ENCODE results near the gene ASPG.
"Not testable (repeated sequence)": the region's sequence is repeated elsewhere in the genome, so short reads cannot be mapped to it uniquely, and the experiment has no call there.

ASPG gene

DNA sequence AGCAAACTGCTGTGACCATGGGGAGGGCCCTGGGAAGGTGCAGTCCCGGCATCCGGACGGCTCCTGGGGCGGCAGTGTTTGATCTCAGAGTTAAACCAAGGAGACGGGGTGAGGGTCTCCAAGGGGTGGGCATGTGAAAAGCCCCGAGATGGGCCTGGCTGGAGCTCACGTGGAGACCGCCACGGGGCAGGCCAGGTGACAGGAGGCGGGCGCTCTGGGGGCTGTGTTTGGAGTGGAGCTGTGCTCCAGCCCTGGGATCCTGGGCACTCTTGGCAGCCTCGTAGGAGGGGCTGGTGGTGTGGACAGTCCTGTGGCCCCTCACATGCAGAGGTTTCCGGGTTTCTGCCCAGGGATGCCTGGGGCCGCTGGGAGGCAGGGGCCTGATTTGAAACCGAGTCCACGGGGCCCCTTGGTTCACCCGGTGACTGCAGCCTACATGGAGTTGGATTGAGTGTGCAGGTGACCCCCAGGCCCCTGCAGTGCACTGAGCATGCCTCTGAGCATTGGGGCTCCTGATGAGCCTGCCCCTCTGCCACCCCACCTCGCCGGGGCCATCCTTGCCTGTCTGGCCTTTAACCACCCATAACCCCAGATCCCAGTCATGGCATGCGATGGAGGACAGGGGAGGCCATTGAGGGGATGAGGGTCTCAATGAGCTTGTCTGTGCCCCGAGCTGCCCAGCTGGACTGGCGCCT, 61.3 kb downstream of the ASPG start:
- DNase-seq (ENCODE audit: low read depth): no peak

GRCh38 chr14:104147346-104148125, 62.0 kb downstream of the ASPG start:
- no peak for DNase-seq (ENCODE audit: low read depth)

DNA sequence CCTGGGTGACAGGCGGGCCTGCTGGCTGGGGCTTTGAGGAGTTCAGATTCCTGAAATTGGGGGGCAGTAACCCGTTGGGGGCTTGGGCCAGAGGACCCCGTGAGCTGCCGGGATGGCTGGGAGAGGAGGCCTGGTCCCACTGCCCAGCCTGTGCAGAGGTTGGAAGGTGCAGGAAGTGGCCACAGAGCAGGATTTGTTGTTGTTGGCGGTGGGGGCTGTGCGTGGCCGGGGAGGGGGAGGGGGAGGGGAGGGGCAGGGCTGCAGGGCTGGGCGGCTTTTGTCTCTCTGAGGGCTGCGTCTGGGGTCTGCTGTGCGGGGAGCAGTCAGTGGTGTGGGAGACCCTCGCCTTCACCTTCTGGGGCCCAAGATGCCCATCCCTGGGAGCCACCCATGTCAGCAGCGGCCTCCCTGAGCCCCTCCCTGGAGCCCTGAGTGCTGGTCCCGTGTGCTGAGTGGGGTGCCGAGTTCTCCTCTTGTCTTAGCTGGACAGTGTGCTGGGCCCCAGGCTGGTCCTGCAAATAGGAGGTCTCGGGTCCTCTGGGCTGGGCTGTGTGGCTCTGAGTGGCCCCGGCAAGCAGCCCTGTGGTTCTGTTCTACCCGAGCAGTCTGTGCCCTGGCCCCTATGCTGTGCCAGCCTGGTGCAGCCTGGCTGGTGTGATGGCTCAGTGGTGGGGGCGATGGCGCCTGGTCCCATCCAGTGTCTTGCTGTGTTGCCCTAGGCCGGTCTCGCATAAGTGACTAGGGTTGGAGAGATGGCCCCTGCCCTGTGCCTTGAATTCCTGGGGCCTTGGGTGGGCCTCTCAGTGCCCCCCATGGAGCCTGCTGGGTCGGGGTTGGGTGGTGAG, 63.2 kb downstream of the ASPG start:
- no peak for DNase-seq (ENCODE audit: low read depth)

GRCh38 chr14:104149278-104149595, 63.7 kb downstream of the ASPG start:
- no peak for DNase-seq (ENCODE audit: low read depth)

GRCh38 chr14:104149617-104150135, 64.2 kb downstream of the ASPG start:
- no peak for DNase-seq (ENCODE audit: low read depth)

DNA sequence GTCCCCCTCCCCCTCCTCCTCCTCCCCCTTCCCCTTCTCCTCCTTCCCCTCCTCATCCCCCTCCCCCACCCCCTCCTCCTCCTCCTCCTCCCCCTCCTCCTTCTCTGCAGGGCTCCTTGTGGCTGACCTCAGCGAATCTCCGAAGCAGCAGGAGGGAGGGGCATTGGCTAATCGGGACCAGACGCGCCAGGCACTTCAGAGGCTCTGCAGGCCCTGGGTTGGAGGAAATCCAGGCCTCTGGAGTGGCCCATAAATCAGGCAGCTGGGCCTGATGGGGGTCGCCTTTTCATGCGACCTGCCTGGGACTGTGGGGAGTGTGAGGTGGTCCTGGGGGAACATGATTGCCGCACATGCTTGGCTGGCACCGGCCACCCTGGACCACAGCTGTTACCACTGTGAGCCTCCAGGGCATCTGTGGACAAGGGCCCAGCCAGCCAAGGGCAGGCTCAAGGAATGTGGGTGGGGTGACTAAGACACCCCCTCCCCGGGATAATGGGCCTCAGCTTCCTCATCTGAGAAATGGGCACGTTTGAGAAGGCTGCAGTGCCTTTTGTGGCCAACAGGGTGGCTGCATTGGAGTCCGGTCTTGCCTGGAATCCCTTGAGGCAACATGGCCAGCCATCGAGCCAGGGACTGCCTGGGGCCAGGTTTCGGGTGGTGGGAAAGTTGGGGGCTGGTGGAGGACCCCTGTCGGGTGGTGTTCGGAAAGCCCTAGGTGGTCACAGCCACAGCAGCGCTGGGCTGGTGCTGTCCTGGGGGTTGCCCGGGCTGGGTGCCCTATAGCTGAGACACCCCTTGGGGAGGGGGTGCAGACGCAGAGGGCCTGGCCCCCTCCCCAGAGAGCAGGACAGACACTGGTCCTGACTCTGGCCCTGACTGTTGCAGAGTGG, 64.9 kb downstream of the ASPG start:
- DNase-seq (ENCODE audit: low read depth): no peak

- DNase-seq (ENCODE audit: low read depth): no peak
These were observed 65.5 kb downstream of the ASPG start for GRCh38 chr14:104151026-104151381.

DNA sequence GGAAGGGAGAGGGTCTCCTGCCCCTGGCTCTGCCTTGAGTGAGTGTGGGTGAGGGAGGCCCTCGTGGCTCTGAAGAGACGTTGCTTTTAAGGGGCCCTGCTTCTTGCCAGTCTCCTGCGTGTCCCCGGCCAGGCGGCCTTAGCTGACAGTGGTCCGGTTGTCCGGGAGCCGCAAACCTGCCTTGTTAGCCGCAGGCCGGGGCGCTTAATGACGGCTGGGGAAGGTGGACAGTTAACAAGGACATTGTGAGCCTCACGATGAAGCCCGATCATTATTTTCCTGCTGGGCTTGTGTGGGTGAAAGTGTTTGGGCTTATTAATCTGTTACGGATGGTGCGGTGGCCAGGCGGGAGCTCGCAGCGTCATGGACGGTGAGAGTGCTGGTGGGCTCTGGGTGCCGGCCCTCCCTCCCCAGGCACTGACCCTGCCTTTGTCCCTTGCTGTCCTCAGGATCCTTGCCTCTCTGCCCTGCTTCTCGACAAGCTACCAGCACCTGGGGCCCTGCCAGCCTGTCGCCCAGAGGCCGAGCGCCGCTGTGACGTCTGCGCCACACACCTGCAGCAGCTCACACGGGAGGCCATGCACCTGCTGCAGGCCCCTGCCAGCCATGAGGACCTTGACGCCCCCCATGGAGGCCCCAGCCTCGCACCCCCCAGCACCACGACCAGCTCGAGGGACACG, 66.2 kb downstream of the ASPG start:
- DNase-seq (ENCODE audit: low read depth): no peak

GRCh38 chr14:104152246-104152575, 66.7 kb downstream of the ASPG start:
- DNase-seq (ENCODE audit: low read depth): no peak

DNA sequence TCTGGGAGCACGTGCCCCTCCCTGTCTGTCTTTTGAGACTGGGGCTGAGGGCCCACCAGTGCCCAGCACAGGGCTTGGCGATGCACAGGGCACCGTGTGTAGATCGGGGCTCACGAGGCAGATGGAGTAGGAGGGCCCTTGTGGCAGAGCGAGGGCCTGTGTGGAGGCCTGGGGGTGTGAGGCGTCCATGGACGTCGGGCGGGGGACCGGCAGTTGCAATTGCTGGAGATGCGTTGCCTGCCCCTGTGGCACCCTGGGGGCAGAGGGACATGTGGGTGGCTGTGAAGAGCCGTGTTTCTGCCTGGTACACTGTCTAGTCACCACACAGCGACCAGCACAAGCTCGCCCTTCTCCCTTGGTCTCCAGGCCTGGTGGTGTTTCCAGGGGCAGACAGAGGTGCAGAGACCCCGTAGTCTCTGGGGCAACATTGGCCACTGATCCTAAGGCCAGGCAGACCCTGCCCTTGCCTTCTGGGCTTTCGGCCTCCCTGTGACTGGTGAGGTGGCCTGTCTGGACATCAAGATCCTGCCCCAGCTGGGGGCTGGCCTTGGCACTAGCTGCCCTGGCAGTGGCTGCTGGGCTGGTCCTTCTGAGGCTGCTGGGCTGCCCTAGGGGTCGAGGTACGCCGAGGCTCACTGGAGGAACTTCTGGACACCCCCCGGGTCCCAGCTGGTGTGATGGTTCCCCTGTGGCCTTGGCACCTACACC, 67.3 kb downstream of the ASPG start:
- DNase-seq (ENCODE audit: low read depth): no peak

DNA sequence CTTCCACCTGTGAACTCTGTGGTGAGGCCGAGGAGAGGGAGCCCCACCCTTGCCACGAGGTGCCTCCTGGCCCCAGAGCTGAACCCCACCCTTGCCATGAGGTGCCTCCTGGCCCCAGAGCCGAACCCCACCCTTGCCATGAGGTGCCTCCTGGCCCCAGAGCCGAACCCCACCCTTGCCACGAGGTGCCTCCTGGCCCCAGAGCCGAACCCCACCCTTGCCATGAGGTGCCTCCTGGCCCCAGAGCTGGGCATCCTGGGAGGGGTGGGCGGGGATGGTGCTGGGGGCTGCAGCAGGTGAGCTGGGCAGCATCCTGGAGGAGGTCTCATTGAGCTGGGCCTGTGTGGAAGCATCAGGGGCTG, 67.9 kb downstream of the ASPG start:
- not testable (repeated sequence) for DNase-seq (ENCODE audit: low read depth)

DNA sequence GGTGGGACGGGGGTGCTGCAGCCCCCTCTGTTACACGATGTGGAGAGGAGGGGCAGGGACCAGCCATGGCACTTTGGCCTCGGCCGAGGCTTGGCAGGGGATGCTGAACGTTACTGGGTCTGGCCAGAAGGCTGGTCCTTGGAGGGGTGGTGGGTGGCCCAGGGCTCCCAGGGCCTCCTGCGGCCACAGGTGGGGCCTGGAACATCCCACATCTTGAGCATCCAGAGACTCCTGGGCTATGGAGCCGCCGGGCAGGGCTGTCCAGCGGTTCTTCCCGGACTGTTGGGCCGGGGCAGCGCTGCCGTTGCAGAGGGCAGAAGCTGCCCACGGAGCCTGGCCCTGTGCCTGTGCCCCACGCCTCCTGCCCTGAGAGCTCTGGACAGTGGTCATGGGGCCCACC, 68.7 kb downstream of the ASPG start:
- DNase-seq (ENCODE audit: low read depth): no peak

- no peak for DNase-seq (ENCODE audit: low read depth)
These were observed 70.0 kb downstream of the ASPG start for GRCh38 chr14:104155513-104155912.

GRCh38 chr14:104156142-104156541, 70.6 kb downstream of the ASPG start:
- no peak for DNase-seq (ENCODE audit: low read depth)

DNA sequence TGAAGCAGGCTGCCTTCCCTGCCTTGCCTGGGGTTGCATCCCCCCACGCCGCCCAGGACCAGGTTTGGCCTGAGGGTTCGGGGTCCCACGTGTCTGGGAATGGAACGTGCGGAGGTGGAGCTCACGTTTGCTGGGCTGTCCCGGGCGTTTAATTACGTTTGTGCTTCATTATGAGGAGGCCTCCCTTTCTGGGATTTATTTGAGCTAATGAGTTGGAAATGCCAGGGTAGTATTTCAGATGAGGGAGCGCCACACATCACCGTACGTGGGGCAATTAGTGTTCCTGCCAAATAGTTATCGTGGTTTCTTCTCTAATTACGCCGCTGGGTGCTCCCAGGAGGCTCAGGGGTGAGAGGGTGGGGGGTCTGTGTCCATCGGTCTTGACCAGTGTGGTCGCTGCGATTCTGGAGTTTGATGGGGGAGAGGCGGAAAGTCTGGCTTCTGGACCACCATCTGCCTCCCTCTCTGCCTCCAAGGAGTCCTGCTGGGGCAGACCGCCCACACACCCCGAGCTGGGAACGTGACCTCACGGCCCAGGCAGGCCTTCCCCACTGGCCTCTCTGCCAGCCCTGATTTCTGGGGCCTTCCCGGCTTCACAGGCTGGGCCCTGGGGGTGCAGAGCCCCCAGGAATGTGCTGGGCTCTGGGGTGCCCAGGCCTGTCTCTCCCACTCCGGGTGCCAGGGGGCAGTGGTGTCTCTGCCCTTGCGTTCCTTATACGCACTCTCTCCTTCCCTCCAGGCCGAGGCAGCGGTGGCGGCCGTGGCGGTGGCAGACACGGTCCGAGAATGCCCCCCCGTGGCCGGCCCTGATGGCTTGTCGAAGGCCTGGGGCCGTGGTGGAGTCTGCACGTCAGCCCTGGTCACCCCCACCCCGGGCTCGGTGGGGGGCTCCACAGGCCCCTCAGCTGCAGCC, 71.8 kb downstream of the ASPG start:
- DNase-seq (ENCODE audit: low read depth): no peak

- no peak for DNase-seq (ENCODE audit: low read depth)
These were observed 73.6 kb downstream of the ASPG start for GRCh38 chr14:104158827-104159798.

- no peak for DNase-seq (ENCODE audit: low read depth)
These were observed 74.5 kb downstream of the ASPG start for GRCh38 chr14:104159990-104160389.

- no peak for DNase-seq (ENCODE audit: low read depth)
These were observed 76.3 kb downstream of the ASPG start for GRCh38 chr14:104161602-104162367.

Data from stimulated activated CD8-positive, alpha-beta memory T cell treated with anti-CD3 and anti-CD28 coated beads, Interleukin-12 subunit alpha, Interleukin-12 subunit beta, amount 100 ng/mL, for 4 hours (primary cell).